PFSK-1 (cell line): ENCODE data around the gene TUBB6.

ENCODE experiments used
- FOXP2 ChIP-seq: optimal IDR thresholded peaks from 2 replicates; pipeline ENCODE3; 2011; ENCODE audit warnings: borderline replicate concordance, control low read depth, inconsistent platforms; ENCODE audit not compliant: insufficient read depth; ENCODE audit errors: extremely low read length, extremely low read depth
- POLR2AphosphoS5 ChIP-seq: IDR thresholded peaks from 2 replicates; pipeline ENCODE4 v1.6.1; 2012; ENCODE audit warnings: low read depth, mild to moderate bottlenecking, control low read depth, low read length, moderate library complexity
- SIN3A ChIP-seq: IDR thresholded peaks from 2 replicates; pipeline ENCODE4 v1.6.1; 2012; ENCODE audit warnings: mild to moderate bottlenecking, low read length, moderate library complexity, borderline replicate concordance; ENCODE audit not compliant: insufficient read depth
- TAF1 ChIP-seq: IDR thresholded peaks from 2 replicates; pipeline ENCODE4 v1.6.1; 2012; ENCODE audit warnings: low read length, control low read depth, borderline replicate concordance; ENCODE audit not compliant: insufficient read depth
- TF ChIP-seq, protein P1 (sequence below), 2 experiments: IDR thresholded peaks; 2 replicates each; pipeline versions ENCODE4 v1.6.1 to v1.8.0; 2011 to 2012; ENCODE audit warnings: low read depth in 2 of 2, low read length in 2 of 2, control low read depth in 1 of 2, inconsistent platforms in 1 of 2, mild to moderate bottlenecking in 1 of 2, moderate library complexity in 1 of 2; ENCODE audit not compliant: insufficient read depth in 1 of 2

TUBB6 gene

DNA sequence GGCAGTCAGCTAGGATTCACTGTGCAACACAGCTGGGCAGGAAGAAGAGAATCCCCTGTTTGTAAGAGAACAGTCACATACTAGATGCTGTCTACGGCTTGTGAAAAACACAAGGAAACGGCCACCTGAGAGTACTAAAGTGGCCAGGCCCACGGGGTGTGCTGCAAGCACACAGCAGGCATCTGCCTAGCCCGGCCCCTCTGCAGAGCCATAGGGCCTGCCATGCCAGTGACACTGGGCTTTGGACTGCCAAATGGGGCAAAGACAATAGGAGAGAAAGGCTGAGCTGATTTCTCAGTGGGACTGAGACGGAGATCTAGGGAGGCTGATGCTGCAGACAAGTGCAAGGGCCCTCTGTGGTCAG is 10.3 kb downstream of the TUBB6 start:
- TF ChIP-seq, protein P1, sequence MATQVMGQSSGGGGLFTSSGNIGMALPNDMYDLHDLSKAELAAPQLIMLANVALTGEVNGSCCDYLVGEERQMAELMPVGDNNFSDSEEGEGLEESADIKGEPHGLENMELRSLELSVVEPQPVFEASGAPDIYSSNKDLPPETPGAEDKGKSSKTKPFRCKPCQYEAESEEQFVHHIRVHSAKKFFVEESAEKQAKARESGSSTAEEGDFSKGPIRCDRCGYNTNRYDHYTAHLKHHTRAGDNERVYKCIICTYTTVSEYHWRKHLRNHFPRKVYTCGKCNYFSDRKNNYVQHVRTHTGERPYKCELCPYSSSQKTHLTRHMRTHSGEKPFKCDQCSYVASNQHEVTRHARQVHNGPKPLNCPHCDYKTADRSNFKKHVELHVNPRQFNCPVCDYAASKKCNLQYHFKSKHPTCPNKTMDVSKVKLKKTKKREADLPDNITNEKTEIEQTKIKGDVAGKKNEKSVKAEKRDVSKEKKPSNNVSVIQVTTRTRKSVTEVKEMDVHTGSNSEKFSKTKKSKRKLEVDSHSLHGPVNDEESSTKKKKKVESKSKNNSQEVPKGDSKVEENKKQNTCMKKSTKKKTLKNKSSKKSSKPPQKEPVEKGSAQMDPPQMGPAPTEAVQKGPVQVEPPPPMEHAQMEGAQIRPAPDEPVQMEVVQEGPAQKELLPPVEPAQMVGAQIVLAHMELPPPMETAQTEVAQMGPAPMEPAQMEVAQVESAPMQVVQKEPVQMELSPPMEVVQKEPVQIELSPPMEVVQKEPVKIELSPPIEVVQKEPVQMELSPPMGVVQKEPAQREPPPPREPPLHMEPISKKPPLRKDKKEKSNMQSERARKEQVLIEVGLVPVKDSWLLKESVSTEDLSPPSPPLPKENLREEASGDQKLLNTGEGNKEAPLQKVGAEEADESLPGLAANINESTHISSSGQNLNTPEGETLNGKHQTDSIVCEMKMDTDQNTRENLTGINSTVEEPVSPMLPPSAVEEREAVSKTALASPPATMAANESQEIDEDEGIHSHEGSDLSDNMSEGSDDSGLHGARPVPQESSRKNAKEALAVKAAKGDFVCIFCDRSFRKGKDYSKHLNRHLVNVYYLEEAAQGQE (IDR thresholded peaks at IDR 0.05; ENCODE audit: insufficient read depth in 1 of 2, low read depth in 2 of 2, low read length in 2 of 2) = no peak
- TF ChIP-seq POLR2AphosphoS5 (no peak), TAF1 (no peak), SIN3A (no peak), FOXP2 (no peak)

DNA sequence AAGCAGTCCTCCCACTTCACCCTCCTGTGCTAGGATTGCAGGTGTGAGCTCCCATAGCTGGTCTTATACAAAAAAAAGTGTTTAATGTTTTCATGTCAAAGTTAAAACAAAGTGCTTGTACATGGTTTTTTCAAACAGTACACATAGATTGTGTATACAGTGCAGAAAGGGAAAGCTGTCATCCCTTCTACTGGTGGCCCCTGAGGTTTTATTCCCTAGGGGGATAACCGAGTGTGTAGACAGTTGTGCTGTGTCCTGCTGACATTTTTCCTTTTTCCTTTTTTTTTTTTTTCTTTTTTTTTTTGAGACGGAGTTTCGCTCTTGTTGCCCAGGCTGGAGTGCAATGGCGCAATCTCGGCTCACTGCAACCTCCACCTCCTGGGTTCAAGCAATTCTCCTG is 10.8 kb downstream of the TUBB6 start:
- TF ChIP-seq TAF1 (no peak), POLR2AphosphoS5 (no peak), SIN3A (no peak), FOXP2 (no peak)
- TF ChIP-seq, protein P1 (IDR thresholded peaks at IDR 0.05; ENCODE audit: insufficient read depth in 1 of 2, low read depth in 2 of 2, low read length in 2 of 2) = no peak

DNA sequence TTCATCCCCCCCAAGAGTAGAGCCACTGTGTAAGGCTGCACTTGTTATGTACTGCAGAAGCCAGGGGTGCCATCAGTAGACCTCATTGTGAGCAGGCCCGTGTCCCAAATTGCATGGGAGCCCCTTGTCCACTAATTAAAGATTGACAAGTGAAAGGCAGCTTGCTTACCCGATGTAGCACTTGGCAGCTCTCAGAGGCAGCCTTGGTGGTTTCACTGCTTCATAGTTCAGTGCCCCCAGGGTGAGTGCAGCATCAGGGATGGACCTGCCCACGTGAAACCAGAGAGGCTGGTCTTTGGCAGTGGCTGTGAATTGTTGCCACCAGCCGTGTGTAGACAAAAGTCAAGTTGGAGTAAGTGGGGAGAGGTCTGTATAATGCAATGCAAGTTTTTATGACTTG is 13.3 kb downstream of the TUBB6 start:
- TF ChIP-seq POLR2AphosphoS5 (no peak), SIN3A (no peak), FOXP2 (no peak), TAF1 (no peak)
- TF ChIP-seq, protein P1 (IDR thresholded peaks at IDR 0.05; ENCODE audit: insufficient read depth in 1 of 2, low read depth in 2 of 2, low read length in 2 of 2) = no peak

DNA sequence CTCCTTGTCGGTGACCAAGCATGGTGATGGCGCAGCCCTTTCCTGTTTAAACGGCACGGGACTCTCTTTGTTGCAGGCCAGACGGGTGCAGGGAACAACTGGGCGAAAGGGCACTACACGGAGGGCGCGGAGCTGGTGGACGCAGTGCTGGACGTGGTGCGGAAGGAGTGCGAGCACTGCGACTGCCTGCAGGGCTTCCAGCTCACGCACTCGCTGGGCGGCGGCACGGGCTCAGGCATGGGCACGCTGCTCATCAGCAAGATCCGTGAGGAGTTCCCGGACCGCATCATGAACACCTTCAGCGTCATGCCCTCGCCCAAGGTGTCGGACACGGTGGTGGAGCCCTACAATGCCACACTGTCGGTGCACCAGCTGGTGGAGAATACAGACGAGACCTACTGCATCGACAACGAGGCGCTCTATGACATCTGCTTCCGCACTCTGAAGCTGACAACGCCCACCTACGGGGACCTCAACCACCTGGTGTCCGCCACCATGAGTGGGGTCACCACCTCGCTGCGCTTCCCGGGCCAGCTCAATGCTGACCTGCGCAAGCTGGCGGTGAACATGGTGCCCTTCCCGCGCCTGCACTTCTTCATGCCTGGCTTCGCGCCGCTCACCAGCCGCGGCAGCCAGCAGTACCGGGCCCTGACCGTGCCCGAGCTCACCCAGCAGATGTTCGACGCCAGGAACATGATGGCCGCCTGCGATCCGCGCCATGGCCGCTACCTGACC is 17.1 kb downstream of the TUBB6 start:
- no peak for TF ChIP-seq TAF1
- no peak for TF ChIP-seq FOXP2
- TF ChIP-seq, protein P1 (IDR thresholded peaks at IDR 0.05; ENCODE audit: insufficient read depth in 1 of 2, low read depth in 2 of 2, low read length in 2 of 2) = no peak
- TF ChIP-seq POLR2AphosphoS5 = no peak
- TF ChIP-seq SIN3A = no peak
